ENCODE data around the gene SLX4IP. TPM values are rescaled to one million over a fixed set of nuclear protein-coding genes. Genes with fewer than 3 reads are reported as not detected.

SLX4IP gene
- total and polyA plus RNA-seq, 4 donors = 1.2 to 9.5 (median 4.3) TPM

DNA sequence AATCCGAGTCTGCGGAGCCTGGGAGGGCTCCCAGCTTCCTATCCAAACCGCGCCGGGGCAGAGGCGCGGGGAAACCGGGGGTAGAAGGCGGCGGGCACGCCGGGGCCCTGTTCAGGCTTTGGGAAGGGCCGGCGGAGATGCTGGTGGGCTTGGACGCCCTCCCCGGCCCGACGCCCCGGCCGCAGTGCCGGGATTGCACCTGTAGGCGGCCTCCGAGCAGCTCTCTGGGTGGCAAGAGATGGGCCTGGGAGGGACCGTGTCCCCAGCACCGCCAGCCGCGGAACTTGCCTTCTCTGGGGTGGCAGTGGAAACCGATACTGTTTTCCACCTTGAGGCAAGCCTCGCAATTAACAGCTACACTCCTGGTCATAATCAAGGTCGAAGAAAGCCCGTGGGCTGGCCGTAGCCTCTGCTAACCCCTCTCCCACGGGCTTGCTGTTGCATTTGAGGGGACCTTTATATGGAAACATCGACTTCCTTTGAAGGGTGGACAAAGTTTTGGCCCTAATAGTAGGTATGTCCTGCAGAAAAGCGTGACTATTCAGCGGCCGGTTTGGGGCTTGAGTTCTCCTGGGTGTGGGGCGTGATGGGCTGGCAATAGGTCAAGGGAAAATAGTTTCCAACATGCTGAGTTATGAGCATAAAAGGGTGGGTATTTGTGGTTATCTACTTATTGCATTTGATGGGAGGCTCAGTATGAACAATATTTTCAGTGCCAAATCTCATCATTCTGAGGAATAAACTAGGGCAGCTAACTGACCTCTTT, 239.8 kb downstream of the SLX4IP start:
- TF ChIP-seq CTCF (IDR thresholded peaks at IDR 0.05; ENCODE audit: control extremely low read depth, extremely low read depth) = peak; percentile 51
- Histone ChIP-seq H3K4me3 (peak overlapping the region; percentile 94), H3K9ac (ENCODE audit: insufficient read depth in 1 of 2, low read length in 2 of 2) (peak overlapping the region; percentile 69 to 76), H3K36me3 (ENCODE audit: control insufficient read depth in 4 of 4, insufficient read depth in 4 of 4, low read length in 4 of 4) (peaks cover 0 to 2% (median 0%) of the 10 kb centered on the region in 4 donors), H3K27me3 (ENCODE audit: control insufficient read depth in 3 of 3, insufficient read depth in 3 of 3, low read length in 2 of 3) (no peaks in the 10 kb centered on the region), H3K4me1 (ENCODE audit: control insufficient read depth in 5 of 5, insufficient read depth in 5 of 5, low read length in 5 of 5) (peaks cover 0 to 31% (median 3%) of the 10 kb centered on the region in 5 donors), H3K27ac (ENCODE audit: low read depth in 1 of 2, low read length in 1 of 2) (peak overlapping the region; percentile 97 to 98), H3K9me3 (ENCODE audit: control insufficient read depth in 4 of 4, insufficient read depth in 3 of 4, low read length in 3 of 4) (no peaks in the 10 kb centered on the region)
- WGBS, 2 donors = 2 to 5% methylated on average over 31 to 38 of the region's 38 CpGs
- peak; percentile 83 to 90 (median 89) for DNase-seq
- peak; percentile 43 for ATAC-seq (ENCODE audit: insufficient read depth, low FRiP score)

DNA sequence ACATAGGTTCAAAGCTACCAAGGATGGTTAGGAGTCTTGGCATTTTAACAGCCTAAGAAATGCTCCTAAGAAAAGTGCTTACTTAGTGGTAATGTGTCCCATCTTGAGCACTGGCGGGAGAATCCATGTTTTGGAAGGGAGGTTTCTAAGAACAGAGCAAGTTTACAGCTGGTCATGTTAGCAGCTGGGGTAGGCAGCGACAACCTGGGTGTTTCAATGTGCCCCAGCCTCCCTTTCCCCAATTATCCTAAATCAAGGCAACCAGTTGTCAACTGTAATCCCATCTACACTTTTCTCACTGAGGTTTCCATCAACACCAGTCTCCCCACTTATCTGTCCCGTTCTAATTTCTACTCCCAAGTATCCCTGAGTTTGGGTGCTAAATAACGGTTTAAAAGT, 240.3 kb downstream of the SLX4IP start:
- ATAC-seq (ENCODE audit: insufficient read depth, low FRiP score) (no peak), DNase-seq (no peak)
- Histone ChIP-seq H3K4me1 (ENCODE audit: control insufficient read depth in 5 of 5, insufficient read depth in 5 of 5, low read length in 5 of 5) (peaks cover 0 to 26% (median 3%) of the 10 kb centered on the region in 5 donors), H3K27me3 (ENCODE audit: control insufficient read depth in 3 of 3, insufficient read depth in 3 of 3, low read length in 2 of 3) (no peaks in the 10 kb centered on the region), H3K4me3 (no peak overlapping the region), H3K9me3 (ENCODE audit: control insufficient read depth in 4 of 4, insufficient read depth in 3 of 4, low read length in 3 of 4) (no peaks in the 10 kb centered on the region), H3K9ac (ENCODE audit: insufficient read depth in 1 of 2, low read length in 2 of 2) (peak overlapping the region in 1 of 2 donors; percentile 47), H3K36me3 (ENCODE audit: control insufficient read depth in 4 of 4, insufficient read depth in 4 of 4, low read length in 4 of 4) (peaks cover 0 to 2% (median 0%) of the 10 kb centered on the region in 4 donors), H3K27ac (ENCODE audit: low read depth in 1 of 2, low read length in 1 of 2) (no peak overlapping the region)
- no peak for TF ChIP-seq CTCF (IDR thresholded peaks at IDR 0.05; ENCODE audit: control extremely low read depth, extremely low read depth)
- 92 to 94% methylated on average over 4 of the region's 4 CpGs for WGBS, 2 donors

GRCh38 chr20:10676518-10676917, 241.4 kb downstream of the SLX4IP start:
- 31 to 63% methylated on average over 3 of the region's 3 CpGs for WGBS, 2 donors
- DNase-seq (no peak), ATAC-seq (ENCODE audit: insufficient read depth, low FRiP score) (no peak)
- Histone ChIP-seq H3K4me3 (no peak overlapping the region), H3K9ac (ENCODE audit: insufficient read depth in 1 of 2, low read length in 2 of 2) (no peak overlapping the region), H3K36me3 (ENCODE audit: control insufficient read depth in 4 of 4, insufficient read depth in 4 of 4, low read length in 4 of 4) (peaks cover 0 to 2% (median 0%) of the 10 kb centered on the region in 4 donors), H3K4me1 (ENCODE audit: control insufficient read depth in 5 of 5, insufficient read depth in 5 of 5, low read length in 5 of 5) (peaks cover 0 to 15% (median 0%) of the 10 kb centered on the region in 5 donors), H3K9me3 (ENCODE audit: control insufficient read depth in 4 of 4, insufficient read depth in 3 of 4, low read length in 3 of 4) (peaks cover 0 to 3% (median 0%) of the 10 kb centered on the region in 4 donors), H3K27ac (ENCODE audit: low read depth in 1 of 2, low read length in 1 of 2) (no peak overlapping the region), H3K27me3 (ENCODE audit: control insufficient read depth in 3 of 3, insufficient read depth in 3 of 3, low read length in 2 of 3) (no peaks in the 10 kb centered on the region)
- no peak for TF ChIP-seq CTCF (IDR thresholded peaks at IDR 0.05; ENCODE audit: control extremely low read depth, extremely low read depth)

Small RNA genes within 50 kb of the gene (small RNA-seq; reads per million reads assigned to genes)
- gene MIR6870 (ENCODE audit: low replicate concordance) = not detected

Other genes starting within 250 kb of the SLX4IP start
- 1 to 10 TPM in 1 of 2 donors, under 1 TPM in 1; 0.95 to 5.4 TPM for gene SNAP25, start 216.5 kb upstream of the SLX4IP start, total RNA-seq
- under 1 TPM; 0.14 to 0.75 TPM for gene SNAP25, start 216.5 kb upstream of the SLX4IP start, polyA plus RNA-seq
- 10 to 100 TPM; 13.4 to 15.1 TPM for gene MKKS, start 1.1 kb upstream of the SLX4IP start, total RNA-seq
- gene MKKS, start 1.1 kb upstream of the SLX4IP start, polyA plus RNA-seq = 10 to 100 TPM; 12.3 to 12.7 TPM
- 10 to 100 TPM; 61.4 to 70.3 TPM for gene JAG1, start 238.7 kb downstream of the SLX4IP start, total RNA-seq
- gene JAG1, start 238.7 kb downstream of the SLX4IP start, polyA plus RNA-seq = 10 to 100 TPM; 11.9 to 32.3 TPM